SIG-M5 treated with dmso at 0.1 percent for 504 hours (cell line): ENCODE measurements around the gene AP1S2.
A peak's percentile ranks its signal among the peaks of the same experiment; 100 is the strongest.

Experiments used
- DNase-seq: peaks from one replicate; lab custom pipeline; 2025; ENCODE audit not compliant: unreplicated experiment; lab: John Stamatoyannopoulos, UW

AP1S2 gene

DNA sequence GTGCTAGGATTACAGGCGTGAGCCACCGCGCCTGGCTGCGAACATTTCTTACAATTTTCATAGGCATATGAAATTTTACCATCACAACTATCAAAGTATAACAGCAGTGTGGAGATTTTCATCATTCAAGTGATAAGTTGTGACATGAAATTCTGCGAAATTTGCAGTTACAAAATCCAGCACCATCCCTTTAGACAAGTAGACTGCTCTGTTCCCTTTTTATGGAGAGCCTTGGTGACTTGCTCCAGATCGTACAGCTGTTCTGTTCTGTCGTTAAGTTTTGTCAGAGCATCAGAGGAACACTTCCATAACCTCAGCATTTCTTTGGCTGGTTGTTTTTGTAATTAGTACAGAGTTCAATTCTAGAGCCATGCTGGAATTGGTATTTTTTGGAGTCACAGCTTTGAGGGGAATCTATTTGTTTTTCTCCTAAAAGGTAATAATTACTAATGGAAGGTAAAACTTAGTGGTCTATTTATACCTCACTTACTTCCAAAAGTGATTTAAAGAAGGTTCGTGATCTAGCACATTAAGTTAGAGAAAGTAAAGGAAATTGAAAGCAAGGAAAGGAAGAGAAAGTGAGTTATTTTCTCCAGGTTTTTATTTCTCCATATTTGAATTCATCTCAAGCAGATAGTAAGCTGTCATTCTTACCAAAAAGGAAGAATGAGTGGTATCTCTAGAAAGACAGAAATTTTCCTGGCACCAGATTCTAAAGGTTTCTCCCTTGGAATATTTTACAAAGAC is 42.2 kb downstream of the AP1S2 start:
- DNase-seq = peak; percentile 2

DNA sequence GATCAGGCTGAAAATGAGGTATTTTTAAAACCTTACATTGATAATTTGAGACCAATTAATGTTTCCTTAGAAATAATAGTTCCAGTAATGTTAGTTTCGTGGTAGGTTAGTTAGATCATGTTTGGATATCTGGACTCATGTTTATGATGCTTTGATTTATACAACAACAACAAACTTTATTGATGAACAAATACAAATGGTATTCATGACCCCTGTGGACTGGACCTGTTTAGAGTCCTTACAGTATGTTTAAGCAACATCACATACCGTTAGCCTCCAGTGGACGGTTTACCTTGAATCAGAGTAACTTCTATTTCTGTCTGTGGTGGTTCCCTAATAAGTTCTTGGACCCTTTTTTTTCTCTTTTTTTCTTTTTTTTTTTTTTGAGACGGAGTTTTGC is 46.4 kb downstream of the AP1S2 start:
- no peak for DNase-seq

GRCh38 chrX:15804563-15804962 is 50.0 kb downstream of the AP1S2 start:
- DNase-seq = peak; percentile 16

- DNase-seq = no peak
These were observed 56.9 kb downstream of the AP1S2 start for GRCh38 chrX:15797707-15798106.

DNA sequence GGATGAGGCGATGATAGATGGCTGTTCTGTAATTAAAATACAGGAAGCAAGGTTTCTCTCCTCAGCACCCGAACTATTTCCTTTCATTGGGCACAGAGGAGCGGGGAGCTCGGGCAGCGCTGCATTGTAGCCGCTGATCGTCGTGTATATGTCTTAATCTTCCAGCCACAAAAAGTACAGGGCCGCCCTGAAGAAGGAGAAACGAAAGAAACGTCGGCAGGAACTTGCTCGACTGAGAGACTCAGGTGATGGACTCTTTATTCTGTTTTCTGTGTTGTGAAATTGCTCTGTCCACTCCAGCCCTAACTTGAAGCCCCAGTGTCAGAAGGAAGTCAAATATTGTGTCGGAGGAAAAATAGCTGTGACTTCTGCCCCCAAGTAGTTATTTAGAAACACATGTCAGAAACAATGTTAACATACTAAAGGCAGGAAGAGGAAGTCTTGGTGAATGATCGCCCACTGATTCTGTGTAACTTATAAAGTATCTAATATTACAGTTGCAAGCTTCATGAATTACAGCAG is 63.8 kb downstream of the AP1S2 start:
- DNase-seq = peak; percentile 57

DNA sequence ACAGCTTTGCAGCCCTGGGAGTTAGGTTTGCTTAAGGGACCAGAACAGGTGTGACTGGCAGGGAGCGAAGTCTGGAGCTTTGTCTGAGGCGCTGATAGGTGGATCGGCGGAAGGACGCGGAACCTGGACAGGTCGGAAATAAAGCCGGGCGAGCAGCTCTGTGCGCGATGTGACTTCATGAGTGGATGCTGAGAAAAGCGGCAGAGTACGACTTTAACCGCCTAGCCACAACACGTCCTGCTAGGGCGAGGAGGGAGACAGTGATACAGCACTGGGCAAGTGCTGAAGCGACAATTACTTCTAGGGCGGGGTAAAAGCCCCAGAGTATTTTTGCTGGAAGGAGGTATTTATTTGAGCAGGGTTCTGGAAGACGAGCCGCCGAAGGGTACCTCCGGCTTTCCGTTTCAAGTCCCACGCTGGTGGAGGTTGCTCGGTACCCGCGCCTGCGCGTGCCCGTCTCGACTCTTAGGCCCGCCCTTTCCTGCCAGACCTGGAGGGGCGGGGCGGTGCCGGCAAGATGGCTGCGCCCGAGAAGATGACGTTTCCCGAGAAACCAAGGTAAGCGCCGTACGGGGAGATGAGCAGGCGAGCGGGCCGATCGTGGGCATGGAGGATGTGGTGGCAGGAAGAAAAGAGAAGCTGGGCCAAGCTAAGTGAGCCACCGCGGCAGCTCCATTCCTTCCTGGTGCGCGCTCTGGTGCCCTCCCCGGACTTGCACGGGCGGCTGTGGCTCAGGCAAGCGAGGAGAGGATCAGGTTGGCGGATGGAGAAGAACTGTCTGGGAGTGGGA is 64.4 kb downstream of the AP1S2 start, which contains the start of gene ZRSR2:
Gene ZRSR2 (plus strand): TSS at position 506 of the 790 bp plus-strand sequence. CDS start 12 bp downstream, at position 518.
- DNase-seq = peak; percentile 71

- peak; percentile 30 for DNase-seq
These were observed 67.7 kb downstream of the AP1S2 start for GRCh38 chrX:15786915-15787314.

DNA sequence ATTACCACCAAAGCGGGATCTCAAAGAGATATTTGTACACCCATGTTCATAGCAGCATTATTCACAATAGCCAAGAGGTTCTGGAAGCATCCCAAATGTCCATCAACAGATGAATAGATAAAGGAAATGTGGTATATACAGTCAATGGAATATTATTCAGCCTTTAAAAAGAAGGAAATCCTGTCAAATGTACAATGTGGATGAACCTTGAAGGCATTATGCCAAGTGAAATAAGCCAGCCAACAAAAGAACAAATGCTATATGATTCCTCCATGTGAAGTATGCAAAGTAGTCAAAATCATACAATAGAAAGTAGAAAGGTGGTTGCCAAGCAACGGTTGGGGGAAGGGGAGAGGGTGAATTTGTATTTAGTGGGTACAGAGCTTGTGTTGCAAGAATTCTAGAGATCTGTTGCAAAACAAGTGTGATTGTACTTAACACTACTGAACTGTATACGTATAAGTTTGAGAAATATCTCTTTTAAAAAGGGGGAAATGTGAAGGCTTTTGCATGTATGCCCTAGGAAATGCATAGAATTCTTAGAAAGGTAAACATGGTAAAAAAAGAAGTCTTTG is 69.3 kb downstream of the AP1S2 start:
- DNase-seq = peak; percentile 38

- DNase-seq = no peak
These were observed 72.5 kb downstream of the AP1S2 start for GRCh38 chrX:15781961-15782699.
